ENCODE measurements around the gene TKT.

The TKT gene, protein sequence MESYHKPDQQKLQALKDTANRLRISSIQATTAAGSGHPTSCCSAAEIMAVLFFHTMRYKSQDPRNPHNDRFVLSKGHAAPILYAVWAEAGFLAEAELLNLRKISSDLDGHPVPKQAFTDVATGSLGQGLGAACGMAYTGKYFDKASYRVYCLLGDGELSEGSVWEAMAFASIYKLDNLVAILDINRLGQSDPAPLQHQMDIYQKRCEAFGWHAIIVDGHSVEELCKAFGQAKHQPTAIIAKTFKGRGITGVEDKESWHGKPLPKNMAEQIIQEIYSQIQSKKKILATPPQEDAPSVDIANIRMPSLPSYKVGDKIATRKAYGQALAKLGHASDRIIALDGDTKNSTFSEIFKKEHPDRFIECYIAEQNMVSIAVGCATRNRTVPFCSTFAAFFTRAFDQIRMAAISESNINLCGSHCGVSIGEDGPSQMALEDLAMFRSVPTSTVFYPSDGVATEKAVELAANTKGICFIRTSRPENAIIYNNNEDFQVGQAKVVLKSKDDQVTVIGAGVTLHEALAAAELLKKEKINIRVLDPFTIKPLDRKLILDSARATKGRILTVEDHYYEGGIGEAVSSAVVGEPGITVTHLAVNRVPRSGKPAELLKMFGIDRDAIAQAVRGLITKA

GRCh38 chr3:53255775-53256703, at the start of gene TKT:
TKT (minus strand) TSS chr3:53256022; CDS start chr3:53255942, 80 bp downstream.
- TF ChIP-seq, protein P1, sequence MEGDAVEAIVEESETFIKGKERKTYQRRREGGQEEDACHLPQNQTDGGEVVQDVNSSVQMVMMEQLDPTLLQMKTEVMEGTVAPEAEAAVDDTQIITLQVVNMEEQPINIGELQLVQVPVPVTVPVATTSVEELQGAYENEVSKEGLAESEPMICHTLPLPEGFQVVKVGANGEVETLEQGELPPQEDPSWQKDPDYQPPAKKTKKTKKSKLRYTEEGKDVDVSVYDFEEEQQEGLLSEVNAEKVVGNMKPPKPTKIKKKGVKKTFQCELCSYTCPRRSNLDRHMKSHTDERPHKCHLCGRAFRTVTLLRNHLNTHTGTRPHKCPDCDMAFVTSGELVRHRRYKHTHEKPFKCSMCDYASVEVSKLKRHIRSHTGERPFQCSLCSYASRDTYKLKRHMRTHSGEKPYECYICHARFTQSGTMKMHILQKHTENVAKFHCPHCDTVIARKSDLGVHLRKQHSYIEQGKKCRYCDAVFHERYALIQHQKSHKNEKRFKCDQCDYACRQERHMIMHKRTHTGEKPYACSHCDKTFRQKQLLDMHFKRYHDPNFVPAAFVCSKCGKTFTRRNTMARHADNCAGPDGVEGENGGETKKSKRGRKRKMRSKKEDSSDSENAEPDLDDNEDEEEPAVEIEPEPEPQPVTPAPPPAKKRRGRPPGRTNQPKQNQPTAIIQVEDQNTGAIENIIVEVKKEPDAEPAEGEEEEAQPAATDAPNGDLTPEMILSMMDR (IDR thresholded peaks at IDR 0.05): no peak

GRCh38 chr3:53303957-53304356, 48.1 kb upstream of the TKT start:
- TF ChIP-seq, protein P1 (IDR thresholded peaks at IDR 0.05): no peak

GRCh38 chr3:53303549-53303948, 47.7 kb upstream of the TKT start:
- TF ChIP-seq, protein P1 (IDR thresholded peaks at IDR 0.05): no peak

GRCh38 chr3:53300826-53301225, 45.0 kb upstream of the TKT start:
- TF ChIP-seq, protein P1 (IDR thresholded peaks at IDR 0.05): no peak

GRCh38 chr3:53299611-53300023, 43.8 kb upstream of the TKT start:
- TF ChIP-seq, protein P1 (IDR thresholded peaks at IDR 0.05): peak; percentile 93

DNA sequence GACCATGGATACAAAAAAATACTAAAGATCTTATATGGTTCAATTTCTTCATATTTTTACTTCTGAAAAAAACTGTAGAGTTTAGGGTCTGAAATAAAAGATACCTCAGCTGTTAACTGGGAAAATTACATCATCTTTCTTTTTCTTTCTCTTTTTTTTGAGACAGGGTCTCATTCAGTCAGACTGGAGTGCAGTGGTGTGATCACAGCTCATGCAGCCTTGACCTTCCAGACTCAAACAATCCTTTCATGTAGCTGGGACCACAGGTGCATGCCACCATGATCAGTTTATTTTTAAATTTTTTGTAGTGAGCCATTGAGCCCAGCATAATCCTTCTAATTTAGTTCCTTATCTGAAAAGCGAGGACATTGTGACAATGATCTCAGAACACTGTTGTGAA, 39.6 kb upstream of the TKT start:
- TF ChIP-seq, protein P1 (IDR thresholded peaks at IDR 0.05): no peak

- TF ChIP-seq, protein P1 (IDR thresholded peaks at IDR 0.05): no peak
Measured at GRCh38 chr3:53293867-53294266, 38.0 kb upstream of the TKT start.
